ENCODE measurements around the gene FCN3. TPM values are rescaled to one million over a fixed set of nuclear protein-coding genes. Genes with fewer than 3 reads are reported as not detected.

FCN3 gene
- total and polyA plus RNA-seq, 9 of the 15 experiments (the other 6 are each of a cell fraction or from before 2014, with no cell fraction given), result 0.49 TPM; not detected in 8

DNA sequence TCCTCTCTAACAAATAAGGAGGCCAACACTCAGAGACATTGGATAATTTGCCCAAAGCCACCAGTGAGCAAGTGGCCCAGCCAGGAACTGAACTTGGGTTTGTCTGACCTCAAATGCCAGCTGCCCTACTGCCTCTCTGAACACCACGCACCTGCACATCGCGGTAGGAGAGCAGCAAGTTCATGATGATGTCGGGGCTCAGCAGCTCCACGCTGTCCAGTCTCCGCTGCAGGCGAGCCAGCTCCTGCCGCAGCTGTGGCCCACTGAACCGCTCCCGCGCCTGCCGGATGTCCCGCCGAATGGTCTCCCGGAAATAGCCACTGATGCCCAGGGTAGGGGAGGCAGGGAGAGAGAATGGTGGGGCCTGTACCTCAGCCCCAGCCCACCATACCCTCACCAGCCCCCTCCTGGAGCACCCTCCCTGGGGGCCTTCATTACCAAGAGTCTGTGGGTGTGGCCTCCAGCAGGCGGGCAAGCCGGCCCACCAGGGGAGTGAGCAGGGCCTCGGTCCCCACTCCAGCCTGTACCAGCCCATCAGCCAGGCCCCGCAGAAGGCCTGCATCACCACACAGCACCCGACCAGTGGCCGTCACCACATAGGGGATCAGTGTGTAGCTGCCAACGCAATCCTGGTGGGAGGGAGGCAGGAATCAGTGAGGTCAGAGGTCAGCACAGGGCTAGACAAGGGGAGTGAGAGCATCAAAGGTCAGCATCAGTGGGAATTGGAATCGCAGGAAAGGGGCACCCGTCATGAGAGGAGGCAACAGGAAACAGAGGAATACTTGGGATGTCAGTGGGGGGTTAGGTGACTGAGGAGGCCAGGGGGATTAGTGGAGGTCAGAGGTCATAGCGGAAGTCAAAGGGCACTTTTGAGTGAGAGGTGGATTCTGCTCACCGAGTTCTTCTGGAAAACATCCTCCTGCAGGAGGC, 10.6 kb downstream of the FCN3 start (continued):
- TF ChIP-seq ZNF507 (tag; conservative IDR thresholded peaks at IDR 0.05) (no peak), ZNF239 (CRISPR knock-in tag; IDR thresholded peaks at IDR 0.05) (no peak), ZNF436 (CRISPR knock-in tag; IDR thresholded peaks at IDR 0.05) (no peak), SETDB1 (IDR thresholded peaks at IDR 0.05; ENCODE audit: low read length) (no peak), NR2C2 (CRISPR knock-in tag; IDR thresholded peaks at IDR 0.05) (peak; percentile 88), NR2C2 (tag; IDR thresholded peaks at IDR 0.05) (peak; percentile 86), POLR2AphosphoS2 (IDR thresholded peaks at IDR 0.05; ENCODE audit: low read length) (no peak), CHD4 (IDR thresholded peaks at IDR 0.05; ENCODE audit: insufficient read depth, insufficient replicate concordance, low read depth, low read length, poor library complexity, severe bottlenecking) (no peak), RBFOX2 (IDR thresholded peaks at IDR 0.05; ENCODE audit: low read depth, low read length) (peak; percentile 15; the same call in 1 of the 2 replicates), RB1 (IDR thresholded peaks at IDR 0.05; ENCODE audit: low read depth) (no peak), TBP (optimal IDR thresholded peaks at IDR 0.05; ENCODE audit: low read depth, low read length) (no peak)
- TF ChIP-seq, protein P1, sequence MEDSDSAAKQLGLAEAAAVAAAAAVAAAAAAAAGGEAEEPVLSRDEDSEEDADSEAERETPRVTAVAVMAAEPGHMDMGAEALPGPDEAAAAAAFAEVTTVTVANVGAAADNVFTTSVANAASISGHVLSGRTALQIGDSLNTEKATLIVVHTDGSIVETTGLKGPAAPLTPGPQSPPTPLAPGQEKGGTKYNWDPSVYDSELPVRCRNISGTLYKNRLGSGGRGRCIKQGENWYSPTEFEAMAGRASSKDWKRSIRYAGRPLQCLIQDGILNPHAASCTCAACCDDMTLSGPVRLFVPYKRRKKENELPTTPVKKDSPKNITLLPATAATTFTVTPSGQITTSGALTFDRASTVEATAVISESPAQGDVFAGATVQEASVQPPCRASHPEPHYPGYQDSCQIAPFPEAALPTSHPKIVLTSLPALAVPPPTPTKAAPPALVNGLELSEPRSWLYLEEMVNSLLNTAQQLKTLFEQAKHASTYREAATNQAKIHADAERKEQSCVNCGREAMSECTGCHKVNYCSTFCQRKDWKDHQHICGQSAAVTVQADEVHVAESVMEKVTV (CRISPR knock-in tag; IDR thresholded peaks at IDR 0.05), result no peak
- TF ChIP-seq, protein P2, sequence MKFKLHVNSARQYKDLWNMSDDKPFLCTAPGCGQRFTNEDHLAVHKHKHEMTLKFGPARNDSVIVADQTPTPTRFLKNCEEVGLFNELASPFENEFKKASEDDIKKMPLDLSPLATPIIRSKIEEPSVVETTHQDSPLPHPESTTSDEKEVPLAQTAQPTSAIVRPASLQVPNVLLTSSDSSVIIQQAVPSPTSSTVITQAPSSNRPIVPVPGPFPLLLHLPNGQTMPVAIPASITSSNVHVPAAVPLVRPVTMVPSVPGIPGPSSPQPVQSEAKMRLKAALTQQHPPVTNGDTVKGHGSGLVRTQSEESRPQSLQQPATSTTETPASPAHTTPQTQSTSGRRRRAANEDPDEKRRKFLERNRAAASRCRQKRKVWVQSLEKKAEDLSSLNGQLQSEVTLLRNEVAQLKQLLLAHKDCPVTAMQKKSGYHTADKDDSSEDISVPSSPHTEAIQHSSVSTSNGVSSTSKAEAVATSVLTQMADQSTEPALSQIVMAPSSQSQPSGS (CRISPR knock-in tag; IDR thresholded peaks at IDR 0.05), result 0 out of 2 replicates have a peak, but pooled peaks have one; percentile 37
- TF ChIP-seq, protein P3, sequence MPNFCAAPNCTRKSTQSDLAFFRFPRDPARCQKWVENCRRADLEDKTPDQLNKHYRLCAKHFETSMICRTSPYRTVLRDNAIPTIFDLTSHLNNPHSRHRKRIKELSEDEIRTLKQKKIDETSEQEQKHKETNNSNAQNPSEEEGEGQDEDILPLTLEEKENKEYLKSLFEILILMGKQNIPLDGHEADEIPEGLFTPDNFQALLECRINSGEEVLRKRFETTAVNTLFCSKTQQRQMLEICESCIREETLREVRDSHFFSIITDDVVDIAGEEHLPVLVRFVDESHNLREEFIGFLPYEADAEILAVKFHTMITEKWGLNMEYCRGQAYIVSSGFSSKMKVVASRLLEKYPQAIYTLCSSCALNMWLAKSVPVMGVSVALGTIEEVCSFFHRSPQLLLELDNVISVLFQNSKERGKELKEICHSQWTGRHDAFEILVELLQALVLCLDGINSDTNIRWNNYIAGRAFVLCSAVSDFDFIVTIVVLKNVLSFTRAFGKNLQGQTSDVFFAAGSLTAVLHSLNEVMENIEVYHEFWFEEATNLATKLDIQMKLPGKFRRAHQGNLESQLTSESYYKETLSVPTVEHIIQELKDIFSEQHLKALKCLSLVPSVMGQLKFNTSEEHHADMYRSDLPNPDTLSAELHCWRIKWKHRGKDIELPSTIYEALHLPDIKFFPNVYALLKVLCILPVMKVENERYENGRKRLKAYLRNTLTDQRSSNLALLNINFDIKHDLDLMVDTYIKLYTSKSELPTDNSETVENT (CRISPR knock-in tag; IDR thresholded peaks at IDR 0.05), result no peak
- TF ChIP-seq, protein P4, sequence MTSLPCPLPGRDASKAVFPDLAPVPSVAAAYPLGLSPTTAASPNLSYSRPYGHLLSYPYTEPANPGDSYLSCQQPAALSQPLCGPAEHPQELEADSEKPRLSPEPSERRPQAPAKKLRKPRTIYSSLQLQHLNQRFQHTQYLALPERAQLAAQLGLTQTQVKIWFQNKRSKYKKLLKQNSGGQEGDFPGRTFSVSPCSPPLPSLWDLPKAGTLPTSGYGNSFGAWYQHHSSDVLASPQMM (CRISPR knock-in tag; IDR thresholded peaks at IDR 0.05), result no peak
- TF ChIP-seq, protein P5, sequence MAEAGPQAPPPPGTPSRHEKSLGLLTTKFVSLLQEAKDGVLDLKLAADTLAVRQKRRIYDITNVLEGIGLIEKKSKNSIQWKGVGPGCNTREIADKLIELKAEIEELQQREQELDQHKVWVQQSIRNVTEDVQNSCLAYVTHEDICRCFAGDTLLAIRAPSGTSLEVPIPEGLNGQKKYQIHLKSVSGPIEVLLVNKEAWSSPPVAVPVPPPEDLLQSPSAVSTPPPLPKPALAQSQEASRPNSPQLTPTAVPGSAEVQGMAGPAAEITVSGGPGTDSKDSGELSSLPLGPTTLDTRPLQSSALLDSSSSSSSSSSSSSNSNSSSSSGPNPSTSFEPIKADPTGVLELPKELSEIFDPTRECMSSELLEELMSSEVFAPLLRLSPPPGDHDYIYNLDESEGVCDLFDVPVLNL (CRISPR knock-in tag; IDR thresholded peaks at IDR 0.05; ENCODE audit: low read depth), result 0 out of 2 replicates have a peak, but pooled peaks have one; percentile 34
